HS-27A (cell line): ENCODE results near the gene LIN54.
"Not testable (repeated sequence)": the region's sequence is repeated elsewhere in the genome, so short reads cannot be mapped to it uniquely, and the experiment has no call there.

ENCODE experiments used
- DNase-seq: peaks from one replicate; pipeline ENCODE4 v3.0.0-alpha.2; 2012; ENCODE audit warnings: low read depth, missing footprints

The LIN54 gene

DNA sequence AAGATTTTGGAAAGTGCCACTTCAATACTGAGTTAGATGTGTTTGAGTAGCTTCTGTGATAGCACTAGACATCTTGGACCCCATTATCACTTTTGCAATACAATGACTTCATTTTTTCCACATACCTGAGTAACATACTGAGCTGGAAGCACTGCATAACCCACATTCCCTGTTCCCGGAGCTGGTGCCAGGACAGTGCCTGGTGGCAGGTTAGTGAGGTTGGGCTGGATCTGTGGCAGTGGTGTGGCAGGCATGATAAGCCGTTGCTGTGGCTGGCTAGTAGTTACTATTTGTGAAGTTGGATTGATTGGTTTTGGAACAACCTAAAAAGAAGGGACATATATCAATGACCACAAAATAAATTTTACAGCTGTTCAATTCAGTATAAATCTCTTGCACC lies 71.2 kb downstream of the LIN54 start:
- no peak for DNase-seq

DNA sequence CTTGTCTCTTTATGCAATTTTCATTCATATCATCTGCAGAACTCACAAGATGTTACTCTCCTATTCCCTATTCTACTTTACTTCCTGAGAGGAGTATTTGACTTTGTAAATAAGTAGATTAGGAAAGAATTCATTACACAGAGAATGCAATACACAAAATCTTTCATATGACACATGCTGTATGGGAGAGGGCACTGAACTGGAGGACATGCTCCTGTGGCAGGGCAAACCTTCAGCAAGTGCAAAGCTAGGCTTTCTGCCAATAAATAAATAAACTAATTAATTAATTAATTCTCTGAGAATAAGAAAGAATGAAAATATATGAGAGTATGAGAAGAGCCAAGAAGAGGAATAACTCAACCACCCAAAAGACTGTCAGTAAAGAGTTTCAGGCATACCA lies 76.2 kb downstream of the LIN54 start:
- no peak for DNase-seq

DNA sequence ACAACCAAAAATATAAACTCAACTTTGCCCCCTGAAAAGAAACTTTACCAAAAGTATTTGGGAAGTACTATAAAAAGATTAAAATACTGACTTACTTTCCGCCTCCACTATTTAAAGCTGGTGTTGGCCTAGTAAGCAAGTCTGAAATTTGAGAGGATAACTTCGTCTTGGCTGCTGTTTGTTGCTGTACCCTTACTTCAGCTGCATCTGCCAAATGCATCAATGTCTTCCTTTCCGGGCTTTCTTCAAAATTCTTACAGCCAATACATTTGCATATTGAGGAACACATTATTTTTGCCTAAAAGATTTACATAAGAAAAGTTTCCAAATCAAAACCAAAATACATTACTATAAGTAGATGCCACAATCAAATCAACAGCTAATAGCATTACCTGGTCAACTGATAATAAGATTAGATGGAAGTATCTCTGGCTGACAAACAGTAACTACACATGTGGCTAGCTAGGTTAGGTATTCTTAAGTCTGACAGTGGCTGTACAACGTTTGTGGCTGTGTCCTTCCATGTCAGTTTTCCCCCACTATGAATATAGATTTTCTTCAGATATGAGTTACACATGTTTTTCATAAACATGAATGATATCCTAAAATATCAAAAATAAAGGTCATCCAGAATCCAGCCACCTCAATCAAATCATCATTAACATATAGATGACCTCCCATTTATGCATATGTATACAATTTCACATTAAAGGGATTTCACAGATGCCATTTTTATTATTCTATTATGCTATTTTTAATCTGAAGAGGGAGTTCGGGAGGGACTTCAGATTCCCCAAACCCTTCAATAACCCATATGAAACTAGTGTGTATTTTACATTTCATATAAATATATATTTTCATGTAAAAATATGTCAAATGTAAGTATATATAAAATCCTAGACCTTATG lies 79.5 kb downstream of the LIN54 start:
- no peak for DNase-seq

DNA sequence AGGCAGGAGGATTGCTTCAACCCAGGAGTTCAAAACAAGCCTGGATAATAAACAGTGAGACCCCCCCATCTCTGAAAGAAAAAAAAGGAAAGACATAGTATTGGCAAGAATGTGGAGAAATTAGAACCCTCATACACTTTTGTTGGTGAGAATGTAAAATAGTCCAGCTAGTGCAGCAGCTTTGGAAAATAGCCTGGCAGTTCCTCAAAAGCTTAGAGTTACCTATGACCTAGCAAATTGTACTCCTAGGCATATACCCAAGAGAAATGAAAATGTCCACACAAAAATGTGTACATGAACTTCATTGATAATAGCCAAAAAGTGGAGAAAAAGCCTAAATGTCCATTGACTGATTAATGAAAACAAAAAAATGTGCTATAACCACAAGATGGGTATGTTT lies 88.8 kb downstream of the LIN54 start:
- DNase-seq: no peak

DNA sequence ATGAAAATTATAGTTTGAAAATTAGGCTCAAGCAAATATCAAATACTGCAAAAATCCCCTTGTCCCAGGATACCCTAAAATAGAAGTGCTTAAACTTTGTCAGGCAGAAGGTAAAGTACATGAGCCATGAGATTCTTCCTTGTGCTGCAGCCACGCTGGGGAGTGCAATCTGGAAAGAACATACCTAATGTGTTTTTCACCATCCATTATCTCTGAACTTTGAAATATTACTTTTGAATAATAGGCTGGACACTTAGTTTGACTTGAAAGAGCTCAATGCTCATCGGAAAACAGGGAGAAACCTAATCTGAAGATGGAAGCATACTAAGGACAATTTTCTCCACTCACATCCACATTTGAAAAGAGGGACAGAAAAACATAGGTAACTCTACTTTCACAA lies 91.2 kb downstream of the LIN54 start:
- DNase-seq: no peak

DNA sequence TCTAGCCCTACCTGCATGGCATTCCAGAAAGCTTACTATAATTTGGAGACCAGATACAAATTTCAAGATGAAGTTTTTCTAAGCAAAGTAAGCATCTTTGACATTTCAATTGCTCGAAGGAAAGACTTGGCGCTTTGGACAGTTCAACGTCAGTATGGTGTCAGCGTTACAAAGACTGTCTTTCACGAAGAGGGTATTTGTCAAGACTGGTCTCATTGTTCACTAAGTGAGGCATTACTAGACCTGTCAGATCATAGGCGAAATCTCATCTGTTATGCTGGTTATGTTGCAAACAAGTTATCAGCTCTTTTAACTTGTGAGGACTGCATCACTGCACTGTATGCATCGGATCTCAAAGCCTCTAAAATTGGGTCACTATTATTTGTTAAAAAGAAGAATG lies 92.5 kb downstream of the LIN54 start:
- DNase-seq: no peak

DNA sequence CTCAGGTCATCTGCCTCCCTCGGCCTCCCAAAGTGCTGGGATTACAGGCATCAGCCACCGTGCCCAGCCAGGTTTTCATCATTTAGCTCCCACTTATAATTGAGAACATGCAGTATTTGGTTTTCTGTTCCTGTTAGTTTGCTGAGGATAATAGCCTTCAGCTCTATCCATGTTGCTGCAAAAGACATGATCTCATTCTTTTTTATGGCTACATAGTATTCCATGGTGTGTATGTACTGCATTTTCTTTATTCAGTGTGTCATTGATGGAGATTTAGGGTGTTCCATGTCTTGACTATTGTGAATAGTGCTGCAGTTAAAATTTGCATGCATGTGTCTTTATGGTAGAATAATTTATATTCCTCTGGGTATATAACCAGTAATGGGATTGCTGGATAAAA lies 96.7 kb downstream of the LIN54 start:
- not testable (repeated sequence) for DNase-seq

DNA sequence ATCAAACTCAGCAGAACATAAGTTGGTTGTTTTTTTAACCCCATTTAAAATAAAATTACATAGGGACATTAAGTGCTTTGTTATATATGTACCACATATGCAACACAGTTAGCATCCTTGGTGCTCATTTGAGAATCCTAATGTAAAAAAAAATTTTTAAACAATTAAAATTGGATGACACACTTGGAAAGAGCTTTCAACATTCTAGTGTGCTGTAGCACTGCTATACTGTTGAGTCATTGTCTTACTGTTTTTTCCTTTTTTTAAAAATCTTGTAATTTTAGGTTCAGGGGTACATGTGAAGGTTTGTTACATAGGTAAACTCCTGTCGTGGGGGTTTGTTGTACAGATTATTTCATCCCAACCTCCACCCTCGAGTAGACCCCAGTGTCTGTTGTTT lies 97.3 kb downstream of the LIN54 start:
- DNase-seq: no peak

DNA sequence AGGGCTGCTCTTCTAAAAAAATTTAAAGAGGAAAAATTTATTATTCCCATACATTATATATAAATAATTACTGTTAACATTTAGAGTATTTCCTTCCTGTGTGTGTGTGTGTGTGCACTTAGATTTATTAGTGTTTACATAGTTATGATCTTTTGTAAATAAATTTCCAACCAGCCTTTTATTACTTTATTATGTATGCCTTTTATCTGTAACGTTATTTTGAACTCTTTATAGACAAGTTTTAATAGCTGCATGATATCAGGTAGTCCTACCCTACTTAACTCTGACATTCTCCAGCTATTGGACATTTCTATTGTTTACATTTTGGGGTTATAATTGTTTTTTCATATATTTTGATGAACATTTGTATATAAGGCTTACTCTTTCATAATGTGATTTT lies 101.3 kb downstream of the LIN54 start:
- no peak for DNase-seq

DNA sequence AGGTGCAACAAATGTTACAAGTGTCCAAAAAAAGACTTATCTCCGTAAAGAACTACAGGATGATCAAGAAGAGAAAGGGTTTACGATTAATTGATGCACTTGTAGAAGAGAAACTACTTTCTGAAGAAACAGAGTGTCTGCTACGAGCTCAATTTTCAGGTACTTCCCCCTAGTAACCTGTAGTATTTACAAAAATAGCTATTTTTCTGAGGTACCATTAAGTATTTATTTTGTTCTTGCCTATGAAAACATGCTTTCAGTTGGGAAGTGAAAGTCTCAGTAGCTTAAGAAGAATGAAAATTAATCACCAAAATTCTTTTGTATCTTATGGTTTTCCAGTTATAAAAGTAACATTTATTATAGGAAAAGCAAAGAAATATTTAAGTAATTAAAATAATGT lies 104.2 kb downstream of the LIN54 start:
- no peak for DNase-seq

DNA sequence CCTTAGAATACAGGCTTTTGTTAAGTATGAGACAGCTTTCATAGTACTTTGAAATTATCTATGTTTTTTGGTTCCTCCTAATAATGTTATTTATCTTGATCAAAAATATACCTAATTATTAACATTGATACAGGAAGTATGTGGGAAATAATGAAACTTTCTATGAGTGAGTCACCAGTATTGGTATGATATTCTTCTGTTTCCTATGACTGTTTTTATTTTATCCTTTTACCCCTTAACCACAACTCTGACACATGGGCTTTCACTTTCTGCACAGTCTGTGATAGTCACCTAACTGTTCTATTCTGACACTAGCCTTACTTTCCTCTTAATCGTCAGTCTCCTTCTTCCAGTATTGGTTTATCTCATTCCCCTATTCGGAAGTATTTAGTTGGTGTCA lies 105.4 kb downstream of the LIN54 start:
- DNase-seq: no peak

DNA sequence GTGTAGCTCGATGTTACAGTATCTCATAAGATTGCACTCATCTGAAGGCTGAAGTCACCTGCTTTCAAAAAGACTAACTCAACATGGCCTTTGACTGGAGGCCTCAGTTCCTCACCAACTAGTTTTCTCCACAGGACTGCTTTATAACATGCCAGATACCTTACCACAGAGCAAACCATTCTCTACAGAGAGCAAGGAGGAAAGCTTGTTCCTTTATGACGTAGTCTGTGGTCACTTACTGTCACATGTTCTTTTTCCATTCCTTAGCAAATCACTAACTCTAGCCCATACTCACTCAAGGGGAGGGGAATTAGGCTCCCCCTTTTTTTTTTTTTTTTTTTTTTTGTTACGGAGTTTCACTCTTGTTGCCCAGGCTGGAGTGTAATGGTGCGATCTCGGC lies 106.9 kb downstream of the LIN54 start:
- no peak for DNase-seq

DNA sequence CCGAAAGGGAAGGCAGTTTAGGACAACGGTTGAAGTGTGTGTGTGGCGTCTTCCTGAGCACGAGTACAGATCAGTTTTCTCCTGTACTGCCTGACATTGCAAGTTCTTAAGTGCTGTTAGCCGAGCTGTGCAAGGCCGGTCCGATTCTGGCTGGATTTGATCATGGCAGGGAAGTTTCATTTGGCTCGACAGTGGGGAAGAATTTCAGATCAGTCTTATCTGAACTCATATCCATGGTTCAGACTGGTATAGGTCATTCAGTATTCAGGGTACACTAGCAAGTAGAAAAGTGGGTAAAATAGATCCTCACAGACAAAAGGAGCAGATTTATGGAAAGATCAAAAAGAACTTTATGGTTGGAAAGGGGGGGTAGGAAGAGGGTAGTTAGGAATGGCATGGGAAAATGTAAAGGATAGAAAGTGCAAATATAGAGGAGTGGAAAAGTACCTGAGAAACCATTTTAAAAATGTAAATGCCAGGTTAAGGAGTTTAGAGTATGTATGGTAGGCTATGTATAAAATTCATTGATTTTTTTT lies 109.4 kb downstream of the LIN54 start:
- DNase-seq: no peak

DNA sequence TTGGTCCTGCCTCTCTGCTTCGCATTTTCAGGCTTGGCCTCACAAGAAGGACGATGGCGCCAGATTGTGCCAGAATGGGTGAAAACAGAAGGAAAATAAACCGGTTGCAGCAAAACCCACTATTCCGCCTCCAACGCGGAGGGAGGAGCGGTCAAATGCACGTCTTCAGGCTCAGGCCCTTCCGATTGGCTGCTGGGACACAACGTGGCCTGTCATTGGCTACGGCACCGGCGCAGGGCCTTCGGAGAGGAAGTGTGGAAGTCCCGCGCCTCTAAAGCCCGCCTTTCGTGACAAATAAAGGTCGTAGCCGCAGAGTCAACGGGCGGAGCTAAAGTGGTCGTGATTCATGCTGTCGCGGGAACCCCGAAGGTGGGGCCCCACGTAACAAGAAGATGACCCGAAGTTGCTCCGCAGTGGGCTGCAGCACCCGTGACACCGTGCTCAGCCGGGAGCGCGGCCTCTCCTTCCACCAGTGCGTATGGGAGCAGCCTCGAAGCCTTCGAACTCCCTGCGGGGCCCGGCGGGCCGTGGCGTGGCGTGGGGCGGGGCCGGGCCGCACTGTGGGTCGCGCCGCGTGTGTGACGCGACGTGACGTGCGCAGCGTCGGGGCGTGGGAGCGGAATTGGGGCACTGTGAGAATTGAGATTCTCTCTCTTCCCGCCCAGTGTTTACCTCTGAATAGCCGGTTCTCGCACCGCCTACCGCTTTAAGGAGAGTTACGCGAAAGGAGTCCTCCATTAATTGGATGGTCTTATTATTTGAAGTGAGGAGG lies 110.0 kb downstream of the LIN54 start, which contains the start of gene THAP9:
Gene THAP9 (plus strand): TSS at position 325 of the 772 bp plus-strand sequence. CDS start 68 bp downstream, at position 393.
- DNase-seq: peak; percentile 95

DNA sequence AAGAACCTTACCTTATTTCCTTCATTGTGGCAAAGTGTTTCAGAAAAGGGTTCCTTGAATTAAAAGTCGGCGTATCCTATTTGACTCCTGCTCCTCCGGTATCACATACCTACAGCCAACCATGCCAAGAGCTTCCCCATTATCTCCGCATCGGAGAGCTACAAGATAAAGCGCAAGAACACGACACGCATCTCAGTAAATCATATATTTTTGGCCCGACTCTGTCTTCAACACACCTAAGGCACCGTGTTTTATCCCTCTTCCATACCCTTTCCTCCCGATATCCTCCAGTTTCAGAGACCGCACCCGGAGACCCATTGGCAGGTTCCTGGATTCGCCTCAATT lies 110.6 kb downstream of the LIN54 start:
- DNase-seq: no peak

DNA sequence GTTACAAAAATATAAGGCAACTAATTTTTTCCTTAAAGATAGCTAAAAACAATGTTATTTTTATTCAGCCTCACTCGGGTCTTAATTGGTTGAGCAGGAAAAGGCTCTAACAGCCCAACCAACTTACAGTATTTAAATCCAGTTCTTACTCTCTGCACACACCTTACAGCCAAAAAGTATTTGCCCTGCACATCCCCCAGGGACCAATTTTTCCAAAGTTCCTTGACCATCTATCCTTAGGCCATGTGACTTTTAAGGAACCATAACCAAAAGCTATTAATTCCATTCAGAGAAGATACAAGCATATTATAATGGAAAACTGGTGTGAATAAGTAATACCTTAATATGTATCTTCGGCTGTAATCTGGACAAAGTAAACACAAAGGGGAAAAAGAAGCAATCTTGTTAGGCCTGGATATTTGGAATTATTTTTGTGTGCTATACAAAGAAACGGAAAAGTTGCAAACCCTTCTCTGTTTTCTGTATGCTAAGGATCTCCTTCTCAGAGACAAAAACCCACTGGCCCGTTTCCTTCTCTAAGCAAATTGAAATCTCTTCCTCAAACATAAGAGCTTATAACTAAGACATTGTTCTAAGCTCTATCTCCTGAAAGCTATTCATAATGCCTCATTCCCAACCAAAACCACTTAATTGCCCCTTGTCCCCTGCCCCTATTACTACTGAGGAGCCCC lies 111.1 kb downstream of the LIN54 start:
- no peak for DNase-seq

DNA sequence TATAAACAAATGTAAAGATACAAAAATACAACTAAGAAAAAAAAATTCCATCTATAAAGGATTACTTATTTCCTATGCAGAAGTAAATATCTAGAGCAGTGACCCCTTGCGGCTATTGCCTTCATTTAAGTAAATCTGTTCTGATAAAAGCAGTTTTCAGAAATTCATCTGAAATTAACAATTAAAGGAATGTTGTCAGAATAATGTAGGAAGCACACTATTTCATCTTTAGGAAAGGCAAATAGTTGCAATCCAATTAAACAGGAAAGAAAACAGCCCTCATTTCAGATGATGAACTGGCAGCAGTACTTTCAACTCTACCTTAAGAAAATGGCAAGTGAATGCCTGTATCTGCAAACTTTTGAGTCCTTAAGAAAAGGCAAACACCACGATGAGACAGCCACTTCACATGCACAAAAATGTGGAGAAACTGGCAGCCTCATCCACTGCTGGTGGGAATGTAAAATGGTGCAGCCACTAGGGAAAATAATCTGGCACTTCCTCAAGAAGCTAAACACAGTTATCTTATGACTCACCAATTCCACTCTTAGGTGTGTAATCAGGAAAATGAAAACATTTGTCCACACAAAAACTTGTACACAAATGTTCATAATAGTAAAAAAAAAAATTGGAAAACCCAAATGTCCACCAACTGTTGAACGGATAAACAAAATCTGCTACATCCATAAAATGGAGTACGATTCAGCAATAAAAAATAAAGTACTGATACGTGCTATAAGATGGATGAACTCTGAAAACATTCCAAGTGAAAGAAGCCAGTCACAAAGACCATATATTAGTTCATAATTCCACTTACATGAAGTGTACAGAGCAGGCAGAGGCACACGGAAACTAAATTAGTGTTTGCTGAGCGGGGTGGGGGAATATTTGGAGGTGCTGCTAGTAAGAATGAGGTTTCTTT lies 112.0 kb downstream of the LIN54 start:
- no peak for DNase-seq

DNA sequence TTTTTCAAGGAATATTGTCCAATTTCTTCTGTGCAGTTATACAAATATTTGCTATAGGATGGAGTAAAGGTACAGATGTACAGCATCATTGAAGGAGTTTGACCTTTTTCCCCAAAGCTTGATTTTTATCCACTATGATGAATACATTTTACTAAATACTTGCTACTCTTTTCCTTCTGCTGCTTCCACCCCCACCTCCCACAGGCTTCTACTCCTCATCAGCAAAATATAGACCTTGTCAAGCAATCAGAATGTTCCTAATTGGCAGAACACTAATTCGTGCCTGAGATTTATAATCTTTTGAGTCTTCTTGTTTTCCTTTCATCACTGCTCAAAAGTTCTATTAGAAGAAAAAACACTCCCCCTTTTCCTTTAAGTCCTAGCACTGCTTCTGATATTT lies 113.9 kb downstream of the LIN54 start:
- no peak for DNase-seq

DNA sequence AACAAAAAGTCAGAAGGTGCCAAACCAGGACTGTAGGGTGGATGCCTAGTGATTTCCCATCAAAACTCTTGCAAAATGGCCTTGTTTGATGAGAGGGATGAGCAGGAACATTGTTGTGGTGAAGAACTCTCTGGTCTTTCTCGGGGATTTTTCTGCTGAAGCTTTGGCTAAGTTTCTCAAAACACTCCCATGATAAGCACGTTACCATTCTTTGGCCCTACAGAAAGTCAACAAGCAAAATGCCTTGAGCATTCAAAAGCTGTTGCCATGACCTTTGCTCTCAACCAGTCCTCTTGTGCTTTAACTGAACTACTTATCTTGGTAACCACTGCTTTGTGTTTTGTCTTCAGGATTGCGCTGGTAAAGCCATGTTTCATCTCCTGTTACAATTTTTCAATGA lies 116.7 kb downstream of the LIN54 start:
- DNase-seq: no peak

DNA sequence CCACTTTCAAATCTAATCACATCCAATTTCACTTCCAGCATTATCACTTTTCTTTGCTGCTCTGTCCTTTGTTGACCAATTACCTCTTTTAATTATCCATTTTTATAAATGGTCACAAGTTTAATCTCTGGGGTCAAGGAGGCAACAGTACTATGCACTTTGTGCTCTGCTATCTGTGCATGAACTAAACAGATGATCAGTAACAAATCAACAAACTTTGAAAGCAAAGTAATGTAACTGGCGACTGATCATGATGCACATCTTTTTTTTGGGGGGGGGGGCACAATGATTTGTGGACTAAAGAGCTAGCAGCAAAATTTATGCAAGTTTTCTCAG lies 118.2 kb downstream of the LIN54 start:
- no peak for DNase-seq

DNA sequence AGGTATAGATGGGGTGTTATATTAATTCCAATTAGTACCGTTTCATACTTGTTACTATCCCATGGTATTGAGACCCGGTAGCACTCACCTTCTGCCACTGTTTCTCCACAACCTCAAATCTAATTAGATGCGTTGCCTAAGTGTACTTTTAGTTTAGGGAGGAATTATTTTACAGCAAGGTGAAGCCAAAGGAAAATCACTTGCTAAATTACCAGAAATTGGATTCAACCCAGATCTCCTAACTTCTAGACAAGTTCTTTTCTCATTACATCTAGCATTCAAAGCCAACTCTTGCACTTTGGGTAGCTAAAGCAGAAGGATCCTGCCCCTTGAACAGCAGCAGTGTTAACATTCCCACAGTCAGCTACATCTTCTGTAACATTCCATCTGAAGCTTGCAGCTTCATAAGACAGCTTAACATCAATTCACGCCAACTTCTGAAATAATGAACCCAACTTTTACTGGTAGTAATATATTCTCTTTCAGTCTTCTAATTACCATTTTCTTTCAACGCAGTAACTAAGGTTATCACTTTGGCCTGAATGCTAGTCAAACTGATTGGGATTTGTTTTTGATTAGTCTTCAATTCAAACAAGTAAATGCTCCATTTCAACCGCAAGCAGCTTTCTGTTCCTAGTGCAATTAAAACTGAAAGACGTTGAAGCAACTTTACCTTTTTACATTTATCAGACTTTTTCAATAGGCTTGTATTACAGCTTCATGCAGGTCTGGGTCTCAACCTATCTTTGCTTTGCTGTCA lies 118.7 kb downstream of the LIN54 start:
- no peak for DNase-seq
